Activated CD4-positive, alpha-beta T cell treated with anti-CD3 and anti-CD28 coated beads, Interleukin-2, amount 10 ng/mL, durations not matched to agents 24 days and 14 days (primary cell): Measurements from ENCODE around the gene ZNF780A. TPM values are rescaled to one million over a fixed set of nuclear protein-coding genes. Genes with fewer than 3 reads are reported as not detected.
"Not testable (repeated sequence)": the region's sequence is repeated elsewhere in the genome, so short reads cannot be mapped to it uniquely, and the experiment has no call there.

Experiments
- DNase-seq: peaks from one replicate; pipeline ENCODE4 v3.0.0; 2022
- H3K27ac Mint-ChIP-seq: one replicate; pipeline ENCODE4 v1.8.0; 2022; ENCODE audit warnings: mild to moderate bottlenecking, mixed read lengths
- H3K27me3 Mint-ChIP-seq: one replicate; pipeline ENCODE4 v1.8.0; 2022; ENCODE audit warnings: mixed read lengths
- H3K36me3 Mint-ChIP-seq: one replicate; pipeline ENCODE4 v1.8.0; 2022; ENCODE audit warnings: low read depth, mild to moderate bottlenecking, mixed read lengths
- H3K4me1 Mint-ChIP-seq: one replicate; pipeline ENCODE4 v1.8.0; 2021; ENCODE audit warnings: mixed read lengths
- H3K4me3 Mint-ChIP-seq: one replicate; pipeline ENCODE4 v1.8.0; 2022; ENCODE audit warnings: mild to moderate bottlenecking, moderate library complexity, mixed read lengths
- H3K9me3 Mint-ChIP-seq: one replicate; pipeline ENCODE4 v1.8.0; 2021; ENCODE audit warnings: mixed read lengths
- intact Hi-C: fragments of 100-400 bp; cut with micrococcal nuclease; formaldehyde crosslinking; loops from one replicate; pipeline ENCODE4 v1.15.1; 2023
- total RNA-seq: library from RNA; stranded (reverse); gene quantifications from 2 replicates; pipeline ENCODE4 v1.2.3, GENCODE V29; 2022

ZNF780A gene
- 14.7 and 16.1 TPM in 2 replicates for total RNA-seq

GRCh38 chr19:40090241-40091204 lies at the start of gene ZNF780A:
ZNF780A (minus strand) TSS chr19:40090943; CDS start chr19:40084753, 6,190 bp downstream.
- Mint-ChIP-seq H3K27ac (peak within 1 kb of the TSS; percentile 97), H3K4me3 (peak within 1 kb of the TSS; percentile 97), H3K4me1 (peaks cover 25% of the 10 kb centered on the region), H3K36me3 (peaks cover 16% of the 10 kb centered on the region), H3K9me3 (peaks cover 13% of the 10 kb centered on the region), H3K27me3 (peaks cover 3% of the 10 kb centered on the region)
- DNase-seq, result peak; percentile 94
- intact Hi-C loops, result loop anchor here (1.0 to 5.0 kb wide), 3 partner anchors 33 to 119 kb away; partner anchors contain the start of genes PSMC4, ZNF546 and ZNF780B

- Mint-ChIP-seq H3K36me3 (no peaks in the 10 kb centered on the region), H3K9me3 (no peaks in the 10 kb centered on the region), H3K4me3 (no peak overlapping the region), H3K4me1 (peaks cover 11% of the 10 kb centered on the region), H3K27me3 (peaks cover 19% of the 10 kb centered on the region), H3K27ac (no peak overlapping the region)
- DNase-seq, result peak; percentile 74
- intact Hi-C loops, result loop anchor here (1.0 to 2.0 kb wide), 3 partner anchors 26 to 83 kb away; partner anchors contain the start of gene MAP3K10
Observed at GRCh38 chr19:40139533-40140287, 49.0 kb upstream of the ZNF780A start.

- H3K4me3 Mint-ChIP-seq, result no peak overlapping the region
- no peaks in the 10 kb centered on the region for H3K4me1 Mint-ChIP-seq
- H3K36me3 Mint-ChIP-seq, result no peaks in the 10 kb centered on the region
- DNase-seq, result peak; percentile 50
- intact Hi-C loops, result no loop called here
- peaks cover 28% of the 10 kb centered on the region for H3K27me3 Mint-ChIP-seq
- H3K9me3 Mint-ChIP-seq, result no peaks in the 10 kb centered on the region
- H3K27ac Mint-ChIP-seq, result no peak overlapping the region
Observed at GRCh38 chr19:40136818-40137217, 46.1 kb upstream of the ZNF780A start.

- Mint-ChIP-seq H3K9me3 (no peaks in the 10 kb centered on the region), H3K4me3 (no peak overlapping the region), H3K27me3 (peaks cover 40% of the 10 kb centered on the region), H3K36me3 (no peaks in the 10 kb centered on the region), H3K27ac (no peak overlapping the region), H3K4me1 (no peaks in the 10 kb centered on the region)
- intact Hi-C loops, result no loop called here
- DNase-seq, result no peak
Observed at GRCh38 chr19:40134866-40135265, 44.1 kb upstream of the ZNF780A start.

- intact Hi-C loops, result no loop called here
- no peaks in the 10 kb centered on the region for H3K9me3 Mint-ChIP-seq
- no peaks in the 10 kb centered on the region for H3K4me1 Mint-ChIP-seq
- H3K27ac Mint-ChIP-seq, result no peak overlapping the region
- H3K4me3 Mint-ChIP-seq, result no peak overlapping the region
- H3K27me3 Mint-ChIP-seq, result peaks cover 52% of the 10 kb centered on the region
- H3K36me3 Mint-ChIP-seq, result no peaks in the 10 kb centered on the region
- DNase-seq, result peak; percentile 41
Observed at GRCh38 chr19:40133491-40133890, 42.7 kb upstream of the ZNF780A start.

- Mint-ChIP-seq H3K4me3 (no peak overlapping the region), H3K9me3 (peaks cover 6% of the 10 kb centered on the region), H3K27ac (no peak overlapping the region), H3K4me1 (no peaks in the 10 kb centered on the region), H3K27me3 (peaks cover 52% of the 10 kb centered on the region), H3K36me3 (no peaks in the 10 kb centered on the region)
- intact Hi-C loops, result no loop called here
- DNase-seq, result no peak
Observed at GRCh38 chr19:40130013-40130412, 39.3 kb upstream of the ZNF780A start.

- H3K4me3 Mint-ChIP-seq, result no peak overlapping the region
- H3K9me3 Mint-ChIP-seq, result peaks cover 6% of the 10 kb centered on the region
- intact Hi-C loops, result no loop called here
- no peak for DNase-seq
- peaks cover 52% of the 10 kb centered on the region for H3K27me3 Mint-ChIP-seq
- no peaks in the 10 kb centered on the region for H3K4me1 Mint-ChIP-seq
- no peaks in the 10 kb centered on the region for H3K36me3 Mint-ChIP-seq
- H3K27ac Mint-ChIP-seq, result no peak overlapping the region
Observed at GRCh38 chr19:40129425-40129824, 38.7 kb upstream of the ZNF780A start.

GRCh38 chr19:40128991-40129390 lies 38.2 kb upstream of the ZNF780A start:
- peaks cover 52% of the 10 kb centered on the region for H3K27me3 Mint-ChIP-seq
- H3K27ac Mint-ChIP-seq, result no peak overlapping the region
- no peak for DNase-seq
- no peaks in the 10 kb centered on the region for H3K4me1 Mint-ChIP-seq
- intact Hi-C loops, result no loop called here
- no peak overlapping the region for H3K4me3 Mint-ChIP-seq
- peaks cover 6% of the 10 kb centered on the region for H3K9me3 Mint-ChIP-seq
- no peaks in the 10 kb centered on the region for H3K36me3 Mint-ChIP-seq

GRCh38 chr19:40119380-40119779 lies 28.6 kb upstream of the ZNF780A start:
- intact Hi-C loops, result no loop called here
- Mint-ChIP-seq H3K27ac (no peak overlapping the region), H3K4me3 (no peak overlapping the region), H3K36me3 (no peaks in the 10 kb centered on the region), H3K27me3 (peaks cover 2% of the 10 kb centered on the region), H3K9me3 (peaks cover 8% of the 10 kb centered on the region), H3K4me1 (no peaks in the 10 kb centered on the region)
- DNase-seq, result no peak

- H3K4me1 Mint-ChIP-seq, H3K27ac Mint-ChIP-seq, H3K27me3 Mint-ChIP-seq, H3K36me3 Mint-ChIP-seq, DNase-seq, intact Hi-C loops, H3K4me3 Mint-ChIP-seq, H3K9me3 Mint-ChIP-seq: not testable (repeated sequence)
Observed at GRCh38 chr19:40118638-40119037, 27.9 kb upstream of the ZNF780A start.

- peaks cover 3% of the 10 kb centered on the region for H3K27me3 Mint-ChIP-seq
- H3K9me3 Mint-ChIP-seq, result peaks cover 8% of the 10 kb centered on the region
- no peaks in the 10 kb centered on the region for H3K36me3 Mint-ChIP-seq
- intact Hi-C loops, result no loop called here
- no peaks in the 10 kb centered on the region for H3K4me1 Mint-ChIP-seq
- no peak for DNase-seq
- H3K4me3 Mint-ChIP-seq, result no peak overlapping the region
- H3K27ac Mint-ChIP-seq, result no peak overlapping the region
Observed at GRCh38 chr19:40116075-40116474, 25.3 kb upstream of the ZNF780A start.

- not testable (repeated sequence) for H3K4me3 Mint-ChIP-seq, H3K27me3 Mint-ChIP-seq
Observed at GRCh38 chr19:40114119-40114518, 23.4 kb upstream of the ZNF780A start.

GRCh38 chr19:40112271-40112670 lies 21.5 kb upstream of the ZNF780A start:
- H3K4me3 Mint-ChIP-seq, H3K27ac Mint-ChIP-seq, DNase-seq, H3K27me3 Mint-ChIP-seq, H3K36me3 Mint-ChIP-seq, intact Hi-C loops, H3K4me1 Mint-ChIP-seq, H3K9me3 Mint-ChIP-seq: not testable (repeated sequence)

More at GRCh38 chr19:40114119-40114518, 23.4 kb upstream of the ZNF780A start:
- DNase-seq, intact Hi-C loops, H3K4me1 Mint-ChIP-seq, H3K36me3 Mint-ChIP-seq, H3K27ac Mint-ChIP-seq, H3K9me3 Mint-ChIP-seq: not testable (repeated sequence)

GRCh38 chr19:40110570-40110969 lies 19.8 kb upstream of the ZNF780A start:
- H3K9me3 Mint-ChIP-seq, result no peaks in the 10 kb centered on the region
- no peaks in the 10 kb centered on the region for H3K4me1 Mint-ChIP-seq
- peaks cover 9% of the 10 kb centered on the region for H3K27me3 Mint-ChIP-seq
- no peak overlapping the region for H3K27ac Mint-ChIP-seq
- DNase-seq, result no peak
- H3K36me3 Mint-ChIP-seq, result no peaks in the 10 kb centered on the region
- intact Hi-C loops, result no loop called here
- no peak overlapping the region for H3K4me3 Mint-ChIP-seq
